ENCODE measurements around the gene CRTC1.

Gene CRTC1

DNA sequence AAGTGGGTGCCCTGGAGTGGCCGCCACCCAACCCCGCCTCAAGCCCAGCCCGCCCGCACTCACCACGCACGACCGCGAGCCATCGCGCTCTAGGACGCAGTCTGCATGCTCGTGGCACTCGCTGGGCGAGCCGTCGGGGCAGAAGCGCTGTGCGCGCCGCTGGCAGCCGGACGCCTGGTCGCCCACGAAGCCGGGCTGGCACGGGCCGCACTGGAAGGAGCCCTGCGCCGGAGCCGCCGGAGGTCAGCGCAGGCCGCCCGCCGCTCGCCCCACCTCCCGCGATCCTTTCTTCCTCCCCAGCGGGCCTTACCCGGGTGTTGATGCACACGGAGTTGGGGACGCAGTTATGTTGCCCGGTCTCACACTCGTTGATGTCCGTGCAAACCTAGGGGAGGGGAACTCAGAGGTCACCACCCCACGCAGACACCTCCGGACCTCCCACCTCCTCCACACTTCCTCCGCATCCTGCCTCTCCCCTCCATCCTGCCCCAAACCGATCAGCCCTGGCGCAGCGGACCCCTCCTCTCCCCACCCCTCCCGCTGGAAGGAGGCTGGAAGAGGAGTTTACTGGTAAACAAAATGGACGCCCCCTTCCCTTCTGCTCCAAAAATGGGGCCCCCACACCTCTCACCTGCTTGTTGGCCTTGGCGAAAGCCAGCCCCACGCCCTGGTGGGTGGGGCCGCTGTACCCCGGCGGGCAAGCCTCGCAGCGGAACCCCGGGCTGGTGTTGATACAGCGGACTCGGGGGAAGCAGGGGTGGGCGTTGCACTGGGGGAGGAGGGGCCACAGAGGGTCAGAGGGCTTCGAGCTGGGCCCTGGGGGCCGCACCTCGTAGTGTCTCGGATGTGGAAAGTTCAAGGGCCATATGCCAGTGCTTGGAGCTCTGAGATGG is 105.3 kb downstream of the CRTC1 start:
- DNase-seq, result peak; percentile 29

DNA sequence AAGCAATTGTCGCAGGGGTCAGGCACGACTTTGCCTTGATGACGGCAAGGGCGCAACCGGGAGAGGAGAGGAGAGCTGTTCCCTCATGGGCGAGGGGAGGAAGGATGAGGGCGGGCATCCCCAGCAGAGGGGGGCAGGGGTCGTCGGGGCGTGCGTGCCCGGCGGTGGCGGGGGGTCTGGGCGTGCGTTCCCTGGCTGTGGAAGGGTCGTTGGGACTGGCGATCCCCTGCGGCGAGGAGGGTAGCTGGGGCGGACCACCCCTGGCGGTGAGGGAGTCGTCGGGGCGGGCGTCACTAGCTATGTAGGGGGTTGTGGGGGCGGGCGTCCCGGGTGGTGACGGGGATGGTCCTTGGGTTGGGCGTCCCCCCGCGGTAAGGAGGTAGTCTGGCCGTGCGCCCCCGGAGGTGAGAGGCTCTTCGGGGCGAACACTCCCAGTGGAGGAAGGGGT is 106.0 kb downstream of the CRTC1 start:
- DNase-seq, result peak; percentile 33

DNA sequence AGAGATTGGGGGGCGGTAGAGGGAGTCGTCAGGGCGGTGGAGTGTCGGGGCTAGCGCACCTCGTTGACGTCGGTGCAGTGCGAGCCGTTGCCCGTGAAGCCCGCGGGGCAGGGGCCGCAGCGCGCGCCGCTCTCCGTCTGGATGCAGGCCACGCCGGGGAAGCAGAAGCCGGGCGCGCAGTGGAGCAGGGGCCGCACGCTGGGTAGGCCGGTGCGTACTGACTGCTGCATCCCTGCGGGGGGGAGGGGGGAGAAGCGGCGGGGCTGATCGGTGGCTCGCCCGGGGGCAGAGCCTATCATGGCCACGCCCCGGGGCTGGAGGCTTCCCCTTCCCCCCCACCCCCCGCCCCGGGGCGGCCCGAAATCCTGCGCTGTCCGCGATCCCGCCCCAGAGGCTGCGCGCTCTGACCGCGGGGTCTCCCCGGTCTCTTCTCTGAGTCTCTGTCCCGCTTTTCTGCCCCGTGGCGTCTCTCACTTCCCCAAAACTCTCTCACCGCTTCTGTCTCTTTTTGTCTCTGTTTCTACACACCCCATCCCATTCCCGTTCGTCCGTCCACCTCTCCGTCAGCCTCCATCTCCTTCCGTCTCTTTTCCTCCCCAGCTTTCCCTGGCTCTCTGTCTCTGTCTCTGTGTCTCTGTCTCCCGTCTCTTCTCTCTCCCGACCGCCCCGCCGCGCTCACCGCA is 106.5 kb downstream of the CRTC1 start:
- DNase-seq, result peak; percentile 78

DNA sequence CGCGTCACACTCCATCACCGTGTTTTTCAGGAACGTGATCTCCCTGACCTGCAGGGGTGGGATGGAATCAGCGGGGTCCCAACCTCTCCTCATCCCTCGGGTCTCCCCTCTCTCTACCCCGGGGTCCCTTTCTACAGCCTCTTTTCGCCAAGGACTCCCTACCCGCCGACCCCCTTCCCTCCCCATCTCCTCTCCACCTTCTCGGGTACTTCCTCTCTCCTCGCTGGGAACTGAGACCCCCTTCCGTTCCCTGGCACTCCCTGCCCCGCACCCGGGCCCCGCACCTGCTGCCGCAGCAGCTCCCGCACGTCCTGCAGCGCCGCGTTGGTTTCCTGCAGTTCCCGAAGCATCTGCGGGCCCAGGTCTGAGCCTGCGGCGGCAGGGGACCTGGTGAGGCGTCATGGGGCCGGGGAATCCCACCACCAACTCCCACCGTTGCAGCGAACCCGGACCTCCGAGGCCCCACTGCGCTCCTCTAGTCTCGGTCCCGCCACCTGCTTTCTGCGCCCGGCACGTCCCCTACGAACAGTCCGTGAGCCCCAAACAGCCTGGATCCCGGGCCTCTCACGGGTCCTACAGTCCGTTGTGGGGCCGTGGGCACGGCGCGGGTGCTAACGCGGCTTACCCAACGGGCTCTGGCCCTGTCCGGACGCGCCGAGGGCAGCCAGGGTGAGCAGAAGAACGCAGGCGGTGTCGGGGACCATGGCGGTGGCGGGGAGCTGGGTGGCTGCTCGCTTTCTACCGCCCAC is 107.3 kb downstream of the CRTC1 start, which contains the start of gene COMP:
TSS of gene COMP (minus strand) at position 740 of the 749 bp plus-strand sequence. CDS start at position 704, 36 bp downstream.
- DNase-seq, result peak; percentile 28

DNA sequence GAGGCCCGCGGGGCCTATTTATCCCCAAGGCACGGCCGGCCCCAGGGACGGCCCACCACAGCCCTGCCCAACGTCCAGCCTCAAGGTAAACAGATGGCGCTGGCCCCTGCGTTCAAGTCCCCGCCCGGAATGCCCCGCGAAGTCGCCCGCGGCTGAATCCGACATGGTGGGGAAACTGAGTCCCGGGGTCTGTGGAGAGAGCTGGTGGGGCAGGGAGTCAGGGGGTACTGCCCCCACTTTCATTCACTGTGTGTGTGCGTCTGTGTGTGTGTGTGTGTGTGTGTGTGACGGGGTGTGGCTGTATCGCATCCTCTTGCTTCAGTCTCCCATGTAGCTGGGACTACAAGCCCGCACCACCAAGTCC is 107.8 kb downstream of the CRTC1 start:
- DNase-seq, result no peak

DNA sequence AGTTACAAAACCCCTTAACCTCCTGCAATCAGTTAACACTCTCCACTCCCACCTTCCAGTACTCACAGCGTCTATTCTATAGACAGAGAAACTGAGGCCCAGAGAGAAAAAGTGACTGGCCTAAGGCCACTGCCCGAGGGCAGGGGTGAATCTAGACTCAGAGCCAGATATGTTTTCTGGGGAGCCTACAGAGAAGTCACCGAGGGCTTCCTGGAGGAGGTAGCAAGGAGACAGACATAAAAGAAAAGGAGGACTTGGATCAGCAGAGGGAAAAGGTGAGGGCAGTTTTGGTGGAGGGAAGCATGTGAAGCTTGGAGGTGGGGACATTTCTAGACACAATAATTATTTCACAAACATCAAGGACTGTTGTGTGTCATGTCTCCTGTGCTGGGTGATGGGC is 109.2 kb downstream of the CRTC1 start:
- DNase-seq, result no peak

DNA sequence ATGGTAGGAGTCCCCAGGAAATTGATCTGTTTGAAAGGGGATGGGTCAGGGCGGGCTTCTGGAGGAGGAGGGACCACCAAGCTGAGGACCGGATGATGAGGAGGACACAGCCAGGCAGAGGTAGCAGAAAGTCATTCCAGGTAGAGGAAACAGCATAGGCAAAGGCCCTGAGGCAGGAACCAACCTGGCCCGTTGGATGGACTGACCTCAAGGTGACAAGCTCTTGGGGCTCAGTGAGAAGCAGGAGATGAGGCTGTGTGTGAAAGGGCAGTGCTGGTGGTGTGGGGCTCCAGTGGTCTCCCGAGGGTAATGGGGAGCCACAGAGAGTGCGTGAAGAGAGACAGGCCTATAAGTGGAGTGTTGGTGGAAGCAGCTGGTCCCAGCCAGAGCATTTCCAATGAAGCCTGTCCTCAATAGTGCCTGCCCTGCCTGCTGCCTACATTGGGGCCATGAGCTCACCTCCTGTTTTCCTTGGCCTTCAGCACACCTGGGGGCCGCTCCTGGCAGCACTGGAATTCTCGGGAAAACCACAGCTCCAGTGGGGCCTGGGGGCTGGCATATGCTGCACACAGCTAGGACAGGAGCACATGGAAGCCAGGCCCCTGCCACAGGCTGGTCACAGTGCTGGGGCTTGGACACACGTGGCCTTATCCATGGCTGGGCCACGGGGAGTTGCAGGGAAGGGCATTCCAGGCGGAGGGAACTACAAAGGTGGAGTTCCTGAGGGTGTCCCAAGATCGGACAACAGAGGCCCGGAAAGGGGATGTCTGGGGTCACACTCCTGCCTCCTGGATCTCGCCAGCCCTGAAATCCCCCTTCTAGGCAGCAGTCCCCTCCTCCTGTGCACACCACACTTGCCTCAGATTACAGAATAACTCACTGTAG is 109.9 kb downstream of the CRTC1 start:
- DNase-seq, result peak; percentile 69

DNA sequence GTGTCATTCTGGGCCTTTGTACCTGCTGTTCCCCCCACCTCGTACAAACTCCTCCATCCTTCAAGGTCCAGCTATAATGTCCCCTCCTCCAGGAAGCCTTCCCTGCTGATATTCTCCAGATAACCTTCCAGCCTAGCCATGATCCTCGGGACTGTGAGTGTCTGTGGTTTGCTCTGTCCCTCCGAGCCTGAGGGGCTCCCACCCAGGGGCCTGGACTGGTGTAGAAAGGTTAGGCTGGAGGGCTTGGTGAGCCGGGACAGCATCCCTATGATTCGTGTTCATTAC is 110.5 kb downstream of the CRTC1 start:
- no peak for DNase-seq

DNA sequence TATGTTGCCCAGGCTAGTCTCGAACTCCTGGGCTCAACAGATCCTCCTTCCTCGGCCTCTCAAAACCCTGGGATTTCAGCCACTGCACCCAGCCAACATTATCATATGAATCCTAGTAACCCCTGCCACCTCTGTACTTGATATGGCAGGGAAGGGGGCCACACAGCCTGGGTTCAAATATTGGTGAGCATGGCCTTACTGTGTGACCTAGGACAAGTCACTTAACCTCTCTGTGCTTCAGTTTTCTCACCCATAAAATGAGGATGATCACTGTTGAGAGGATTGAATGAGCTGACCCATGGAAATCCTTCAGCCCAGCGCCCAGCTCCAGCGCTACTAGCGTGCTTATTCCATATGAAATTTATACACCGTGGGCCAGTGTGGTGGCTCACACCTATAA is 111.2 kb downstream of the CRTC1 start:
- no peak for DNase-seq

DNA sequence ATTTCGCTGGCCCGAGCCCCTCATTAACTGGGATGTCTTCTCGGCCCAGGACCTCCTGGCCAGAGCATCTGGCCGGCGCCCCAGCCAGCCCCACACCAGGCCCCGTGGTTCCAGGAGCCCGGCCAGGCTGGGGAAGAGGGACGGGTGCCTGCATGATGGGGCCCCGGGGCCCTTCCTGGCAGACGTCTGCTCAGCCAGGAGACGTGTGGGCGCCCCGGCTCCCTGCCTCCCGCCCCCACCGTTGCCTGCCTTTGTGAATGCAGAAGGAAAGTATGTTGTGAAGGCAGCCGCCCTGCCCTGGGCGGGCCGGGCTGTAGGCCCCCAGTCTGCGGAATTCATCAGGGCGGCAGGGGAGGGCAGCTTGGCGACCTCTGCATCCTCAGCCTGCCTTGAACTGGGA is 112.1 kb downstream of the CRTC1 start:
- DNase-seq, result peak; percentile 87

DNA sequence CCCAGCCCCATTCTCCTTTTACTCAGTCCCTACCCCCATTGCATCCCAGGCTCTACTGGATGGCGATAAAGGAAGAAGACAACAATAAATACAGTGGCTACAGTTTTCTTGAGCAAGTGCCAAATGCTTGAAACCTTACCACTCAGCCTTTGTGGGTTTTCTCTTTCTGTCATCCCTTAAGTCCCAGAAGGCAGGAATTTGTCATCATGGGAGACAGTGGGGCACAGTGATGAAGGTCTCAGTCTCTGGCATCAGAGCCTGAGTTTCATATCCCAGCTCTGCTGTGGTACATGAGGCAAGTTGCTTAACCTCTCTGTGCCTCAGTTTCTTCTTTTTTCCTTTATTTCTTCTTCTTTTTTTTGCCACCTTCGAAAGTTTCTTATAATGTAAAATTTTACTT is 112.8 kb downstream of the CRTC1 start:
- no peak for DNase-seq

DNA sequence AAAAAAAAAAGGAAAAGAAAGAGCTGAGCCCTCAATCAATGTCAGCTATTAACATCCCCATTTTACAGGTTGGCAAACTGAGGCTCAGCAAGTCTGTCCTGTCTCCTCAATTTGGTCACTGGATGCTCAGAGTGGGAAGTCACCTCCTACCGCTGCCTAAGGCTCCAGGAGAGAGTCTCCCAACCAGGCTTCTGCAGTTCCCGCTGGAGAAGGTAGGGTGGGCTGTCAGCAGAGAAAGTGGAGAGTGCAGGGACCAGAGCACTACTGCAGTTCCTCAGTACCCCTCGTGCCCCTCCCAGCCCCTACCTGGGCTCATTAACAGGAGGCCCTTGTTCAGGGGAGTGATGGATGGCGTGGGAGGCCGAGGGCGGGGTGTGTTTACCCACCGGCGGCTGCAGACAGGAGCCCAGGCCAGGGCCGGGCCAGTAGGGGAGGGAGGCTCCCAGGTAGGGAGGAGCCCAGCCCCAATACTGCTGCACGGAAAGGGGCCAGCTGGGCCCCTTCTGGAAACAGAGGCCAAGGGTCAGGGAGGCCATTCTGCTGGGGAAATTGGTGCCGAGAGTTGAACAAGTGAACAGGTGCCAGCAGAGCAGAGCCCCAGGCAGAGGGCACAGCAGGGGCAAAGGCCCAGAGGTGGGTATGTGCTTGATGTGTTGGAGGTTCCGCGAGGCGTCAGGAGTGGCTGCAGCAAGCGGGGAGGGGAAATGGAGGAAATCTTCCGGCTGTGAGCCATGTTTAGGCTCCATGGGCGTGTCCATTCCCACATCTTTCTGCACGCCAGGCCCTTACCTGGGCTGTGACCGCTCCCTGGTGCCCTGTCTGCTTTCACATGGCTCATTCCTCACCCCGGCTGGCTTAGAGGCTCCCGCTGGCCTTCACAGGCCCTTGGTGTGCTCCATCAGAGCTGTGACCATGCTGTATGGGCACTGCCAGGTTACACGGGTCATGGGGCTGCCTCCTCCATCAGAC is 115.2 kb downstream of the CRTC1 start:
- no peak for DNase-seq

DNA sequence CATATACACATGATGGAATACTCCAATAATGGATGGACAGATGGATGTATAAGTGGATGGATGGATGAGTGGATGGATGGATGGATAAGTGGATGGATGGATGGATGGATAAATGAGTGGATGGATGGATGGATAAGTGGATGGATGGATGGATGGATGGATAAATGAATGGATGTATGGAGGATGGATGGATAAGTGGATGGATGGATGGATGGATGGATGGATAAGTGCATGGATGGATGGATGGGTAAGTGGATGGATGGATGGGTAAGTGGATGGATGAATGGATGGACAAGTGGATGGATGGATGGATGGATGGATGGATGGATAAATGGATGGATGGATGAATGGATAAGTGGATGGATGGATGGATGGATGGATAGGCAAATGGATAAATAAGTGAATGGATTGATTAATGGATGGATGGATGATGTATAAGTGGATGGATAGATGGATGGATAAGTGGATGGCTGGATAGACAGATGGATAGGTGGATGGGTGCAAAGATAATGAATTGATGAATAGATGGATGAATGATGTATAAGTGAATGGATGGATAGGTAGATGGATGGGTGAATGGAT is 116.0 kb downstream of the CRTC1 start:
- no peak for DNase-seq

DNA sequence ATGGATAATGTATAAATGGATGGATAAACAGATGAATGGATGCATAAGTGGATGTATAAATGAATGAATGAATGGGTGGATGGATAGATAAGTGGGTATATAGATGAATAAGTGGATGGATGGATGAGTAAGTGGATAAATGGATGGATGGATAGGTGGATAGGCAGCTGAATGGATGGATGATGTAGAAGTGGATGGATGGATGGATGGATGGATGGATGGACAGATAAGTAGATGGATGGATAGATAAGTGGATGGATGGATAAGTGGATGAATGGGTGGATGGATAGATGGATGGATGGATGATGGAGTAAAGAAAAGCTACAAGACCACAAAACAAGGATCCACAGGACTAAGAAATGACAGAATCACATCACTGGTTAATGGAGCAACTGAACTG is 116.6 kb downstream of the CRTC1 start:
- no peak for DNase-seq

DNA sequence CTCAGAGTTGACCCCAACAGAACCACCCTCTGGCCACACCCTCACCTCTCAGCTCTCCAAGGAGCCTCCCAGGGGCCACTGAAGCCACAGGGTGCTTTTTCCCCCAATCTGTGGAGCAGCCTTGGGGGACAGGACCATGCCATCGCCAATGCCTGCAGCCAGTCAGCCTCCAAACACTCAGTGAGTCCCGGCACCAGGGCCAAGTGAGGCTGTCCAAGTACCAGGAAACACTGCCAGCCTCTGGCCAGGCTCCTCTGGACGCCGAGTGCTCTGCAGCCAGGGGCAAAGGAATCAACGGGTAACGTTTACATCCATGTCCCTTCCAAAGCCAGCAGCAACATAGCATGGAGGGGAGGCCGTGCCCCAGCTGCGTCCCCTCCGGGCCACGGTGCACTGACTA is 117.2 kb downstream of the CRTC1 start:
- no peak for DNase-seq

DNA sequence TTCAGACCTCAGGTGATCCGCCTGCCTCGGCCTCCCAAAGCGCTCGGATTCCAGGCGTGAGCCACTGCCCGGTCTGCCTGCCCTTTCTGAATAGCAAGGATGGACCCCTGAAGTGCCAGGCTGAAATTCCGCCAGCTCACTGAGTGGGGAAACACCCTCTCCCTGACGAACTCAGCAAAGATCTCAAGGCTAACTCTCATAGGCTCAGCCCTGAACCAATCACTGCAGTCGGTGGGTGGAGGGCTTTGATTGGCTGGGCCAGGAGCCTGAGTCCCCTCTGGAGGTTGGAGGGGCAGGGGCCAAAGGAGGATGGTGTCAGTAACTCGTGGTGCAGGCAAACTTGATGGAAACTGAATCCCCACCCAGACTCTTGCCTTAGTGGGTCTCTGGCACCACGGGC is 118.9 kb downstream of the CRTC1 start:
- no peak for DNase-seq

DNA sequence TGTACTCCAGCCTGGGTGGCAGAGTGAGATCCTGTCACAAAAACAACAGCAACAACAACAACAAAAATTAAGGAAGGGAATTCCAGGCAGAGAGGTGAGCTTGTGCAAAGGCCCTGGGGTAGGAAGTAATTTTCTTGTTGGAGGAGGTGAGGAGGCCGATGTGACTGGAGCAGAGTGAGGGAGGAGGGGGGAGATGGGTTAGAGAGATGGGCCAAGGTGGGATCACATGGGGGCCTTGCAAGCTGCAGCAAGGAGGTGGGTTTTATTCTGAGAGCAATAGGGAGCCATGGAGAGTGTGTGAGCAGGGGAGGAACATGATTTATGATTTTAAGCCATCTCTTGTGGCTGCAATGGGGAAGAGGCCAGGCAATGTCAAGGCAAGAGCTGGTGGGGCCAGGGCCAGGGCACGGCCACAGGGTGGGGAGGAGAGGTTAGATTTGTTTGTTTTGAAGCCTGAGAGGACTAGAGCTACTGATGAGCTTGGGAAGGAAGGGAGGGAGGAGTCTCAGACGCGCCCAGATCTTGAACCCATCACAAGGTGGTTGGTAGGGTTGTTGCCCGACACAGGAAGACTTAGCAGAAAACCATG is 120.2 kb downstream of the CRTC1 start:
- DNase-seq, result no peak

DNA sequence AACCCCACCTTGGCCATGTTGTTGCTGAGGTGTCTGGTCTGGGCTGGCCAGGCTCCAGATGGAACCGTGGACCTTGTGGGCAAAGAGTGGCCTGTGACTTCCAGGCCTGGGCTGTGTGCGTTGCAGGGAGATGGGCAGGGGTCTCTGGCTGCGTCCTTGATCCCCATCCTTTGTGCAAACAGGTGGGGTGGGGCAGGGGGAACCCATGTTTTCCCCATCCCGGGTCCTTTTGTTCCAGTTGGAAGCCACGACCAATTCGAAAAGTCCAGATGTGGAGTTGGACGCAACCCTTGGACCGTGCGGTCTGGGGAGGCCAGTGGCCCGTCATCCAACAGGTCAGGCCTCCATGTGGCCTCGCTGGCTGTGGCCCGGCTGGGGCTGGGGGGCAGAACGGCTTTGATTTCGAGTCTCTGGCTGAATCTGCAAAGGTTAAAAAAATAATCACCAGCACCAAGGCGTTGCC is 120.7 kb downstream of the CRTC1 start:
- no peak for DNase-seq

DNA sequence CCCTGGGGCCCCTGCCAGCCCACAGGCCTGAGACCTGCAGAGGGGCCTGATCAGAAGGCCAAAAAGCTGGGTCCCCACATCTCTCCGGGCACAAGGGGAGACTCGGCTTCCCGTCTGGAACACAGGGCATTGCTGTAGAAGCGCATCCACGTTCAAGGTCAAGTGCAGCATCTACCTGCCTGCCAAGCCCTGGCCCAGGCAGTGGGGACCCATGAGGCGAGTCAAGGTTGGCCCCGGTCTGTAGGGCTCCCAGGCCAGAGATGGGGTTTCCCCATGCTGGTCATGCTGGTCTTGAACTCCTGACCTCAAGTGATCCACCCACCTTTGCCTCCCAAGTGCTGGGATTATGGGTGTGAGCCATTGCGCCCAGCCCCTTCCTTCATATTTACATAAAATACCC is 121.2 kb downstream of the CRTC1 start:
- DNase-seq, result no peak

DNA sequence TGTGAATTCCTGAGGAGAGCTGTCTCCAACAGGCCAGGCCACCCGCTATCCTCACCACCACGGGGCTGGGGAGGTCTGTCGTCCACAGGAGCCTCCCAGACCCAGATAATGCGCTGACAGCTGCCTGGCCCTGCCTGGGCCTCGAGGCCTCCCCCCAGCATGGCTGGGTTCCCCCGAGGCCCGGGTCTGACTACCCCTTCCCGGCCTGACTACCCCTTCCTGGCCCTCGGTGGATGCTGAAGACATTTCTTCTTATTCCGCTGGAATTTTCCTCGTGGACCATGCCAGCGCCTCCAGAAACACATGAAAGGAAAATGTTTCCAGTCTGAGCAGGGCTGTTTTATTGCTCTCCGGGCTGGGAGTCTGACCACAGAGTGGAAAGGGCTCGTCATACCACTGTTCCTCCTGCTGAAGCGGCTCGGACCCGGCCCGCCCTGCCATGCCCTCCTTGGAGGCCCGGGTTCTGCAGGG is 124.4 kb downstream of the CRTC1 start:
- peak; percentile 91 for DNase-seq
